HEK293 (cell line): ENCODE measurements around the gene GMCL1.
"Not testable (repeated sequence)": the region's sequence is repeated elsewhere in the genome, so short reads cannot be mapped to it uniquely, and the experiment has no call there.

Source experiments
- CTCF ChIP-seq: fragments of 450-650 bp; formaldehyde crosslinking; IDR thresholded peaks from 2 replicates; pipeline ENCODE4 v1.5.1; 2016; ENCODE audit warnings: missing biosample characterization, missing genetic modification characterization
- GLI4 ChIP-seq: fragments of 450-650 bp; formaldehyde crosslinking; IDR thresholded peaks from 2 replicates; pipeline ENCODE4 v1.5.1; 2016; ENCODE audit warnings: missing biosample characterization, missing genetic modification characterization
- YY1 ChIP-seq: fragments of 450-650 bp; formaldehyde crosslinking; IDR thresholded peaks from 2 replicates; pipeline ENCODE4 v1.5.1; 2018; ENCODE audit warnings: missing biosample characterization, missing genetic modification characterization
- ZNF24 ChIP-seq: fragments of 450-650 bp; formaldehyde crosslinking; IDR thresholded peaks from 2 replicates; pipeline ENCODE4 v1.5.1; 2016; ENCODE audit warnings: missing biosample characterization, missing genetic modification characterization
- ZNF335 ChIP-seq: fragments of 450-650 bp; formaldehyde crosslinking; conservative IDR thresholded peaks from 2 replicates; pipeline ENCODE4 v1.5.1; 2016; ENCODE audit warnings: missing biosample characterization, missing genetic modification characterization
- ZNF510 ChIP-seq: fragments of 450-650 bp; formaldehyde crosslinking; IDR thresholded peaks from 2 replicates; pipeline ENCODE4 v1.5.1; 2018; ENCODE audit warnings: mild to moderate bottlenecking, missing genetic modification characterization, missing biosample characterization; ENCODE audit not compliant: insufficient replicate concordance
- TF ChIP-seq, protein P1 (sequence below): fragments of 450-650 bp; formaldehyde crosslinking; IDR thresholded peaks from 2 replicates; pipeline ENCODE4 v1.5.1; 2016; ENCODE audit warnings: missing biosample characterization, missing genetic modification characterization, low read depth
- TF ChIP-seq, protein P2 (sequence below): fragments of 450-650 bp; formaldehyde crosslinking; IDR thresholded peaks from 2 replicates; pipeline ENCODE4 v1.5.1; 2017; ENCODE audit warnings: missing biosample characterization, missing genetic modification characterization

DNA sequence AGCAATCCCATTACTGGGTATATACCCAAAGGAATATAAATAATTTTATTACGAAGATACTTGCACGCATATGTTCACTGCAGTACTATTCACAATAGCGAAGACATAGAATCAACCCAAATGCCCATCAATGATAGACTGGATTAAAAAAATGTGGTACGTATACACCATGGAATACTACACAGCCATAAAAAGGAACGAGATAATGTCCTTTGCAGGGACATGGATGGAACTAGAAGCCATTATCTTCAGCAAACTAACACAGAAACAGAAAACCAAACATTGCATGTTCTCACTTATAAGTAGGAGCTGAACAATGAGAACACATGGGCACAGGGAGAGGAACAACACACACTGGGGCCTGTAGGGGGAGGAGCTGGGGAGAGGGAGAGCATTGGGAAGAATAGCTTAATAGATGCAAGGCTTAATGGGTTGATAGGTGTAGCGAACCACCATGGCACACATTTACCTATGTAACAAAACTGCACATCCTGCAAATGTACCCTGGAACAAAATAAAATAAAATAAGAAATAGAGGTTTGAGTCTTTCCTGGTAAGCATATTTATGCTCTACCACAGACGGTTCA, 63.5 kb downstream of the GMCL1 start:
- not testable (repeated sequence) for TF ChIP-seq ZNF335 (tag by site-specific recombination); CTCF (tag by site-specific recombination); ZNF24; ZNF510 (tag by site-specific recombination); YY1 (tag by site-specific recombination); GLI4 (tag by site-specific recombination)
- TF ChIP-seq, protein P1, sequence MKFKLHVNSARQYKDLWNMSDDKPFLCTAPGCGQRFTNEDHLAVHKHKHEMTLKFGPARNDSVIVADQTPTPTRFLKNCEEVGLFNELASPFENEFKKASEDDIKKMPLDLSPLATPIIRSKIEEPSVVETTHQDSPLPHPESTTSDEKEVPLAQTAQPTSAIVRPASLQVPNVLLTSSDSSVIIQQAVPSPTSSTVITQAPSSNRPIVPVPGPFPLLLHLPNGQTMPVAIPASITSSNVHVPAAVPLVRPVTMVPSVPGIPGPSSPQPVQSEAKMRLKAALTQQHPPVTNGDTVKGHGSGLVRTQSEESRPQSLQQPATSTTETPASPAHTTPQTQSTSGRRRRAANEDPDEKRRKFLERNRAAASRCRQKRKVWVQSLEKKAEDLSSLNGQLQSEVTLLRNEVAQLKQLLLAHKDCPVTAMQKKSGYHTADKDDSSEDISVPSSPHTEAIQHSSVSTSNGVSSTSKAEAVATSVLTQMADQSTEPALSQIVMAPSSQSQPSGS (tag by site-specific recombination) = not testable (repeated sequence)
- TF ChIP-seq, protein P2, sequence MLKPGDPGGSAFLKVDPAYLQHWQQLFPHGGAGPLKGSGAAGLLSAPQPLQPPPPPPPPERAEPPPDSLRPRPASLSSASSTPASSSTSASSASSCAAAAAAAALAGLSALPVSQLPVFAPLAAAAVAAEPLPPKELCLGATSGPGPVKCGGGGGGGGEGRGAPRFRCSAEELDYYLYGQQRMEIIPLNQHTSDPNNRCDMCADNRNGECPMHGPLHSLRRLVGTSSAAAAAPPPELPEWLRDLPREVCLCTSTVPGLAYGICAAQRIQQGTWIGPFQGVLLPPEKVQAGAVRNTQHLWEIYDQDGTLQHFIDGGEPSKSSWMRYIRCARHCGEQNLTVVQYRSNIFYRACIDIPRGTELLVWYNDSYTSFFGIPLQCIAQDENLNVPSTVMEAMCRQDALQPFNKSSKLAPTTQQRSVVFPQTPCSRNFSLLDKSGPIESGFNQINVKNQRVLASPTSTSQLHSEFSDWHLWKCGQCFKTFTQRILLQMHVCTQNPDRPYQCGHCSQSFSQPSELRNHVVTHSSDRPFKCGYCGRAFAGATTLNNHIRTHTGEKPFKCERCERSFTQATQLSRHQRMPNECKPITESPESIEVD (tag by site-specific recombination) = not testable (repeated sequence)
